ENCODE results near the gene CFAP299.

DNA sequence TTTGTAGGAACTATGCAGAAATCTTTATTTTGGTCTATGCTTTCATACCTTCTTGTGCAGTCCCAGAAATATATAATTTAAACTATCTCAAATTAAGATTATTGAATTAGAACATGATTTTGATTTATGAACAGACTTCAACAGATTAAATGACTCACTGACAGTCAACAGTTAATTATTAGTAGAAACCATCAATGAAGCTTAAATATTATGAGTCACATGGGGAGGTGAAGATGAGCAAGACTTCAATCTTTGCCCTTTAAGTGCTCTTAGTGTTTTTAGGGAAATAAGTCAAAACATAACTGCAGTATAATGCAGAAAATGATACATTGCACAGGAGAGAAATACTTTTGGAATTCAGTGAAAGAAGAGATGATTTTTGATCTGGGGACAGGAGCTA is 613.5 kb downstream of the CFAP299 start:
- TF ChIP-seq, protein P1, sequence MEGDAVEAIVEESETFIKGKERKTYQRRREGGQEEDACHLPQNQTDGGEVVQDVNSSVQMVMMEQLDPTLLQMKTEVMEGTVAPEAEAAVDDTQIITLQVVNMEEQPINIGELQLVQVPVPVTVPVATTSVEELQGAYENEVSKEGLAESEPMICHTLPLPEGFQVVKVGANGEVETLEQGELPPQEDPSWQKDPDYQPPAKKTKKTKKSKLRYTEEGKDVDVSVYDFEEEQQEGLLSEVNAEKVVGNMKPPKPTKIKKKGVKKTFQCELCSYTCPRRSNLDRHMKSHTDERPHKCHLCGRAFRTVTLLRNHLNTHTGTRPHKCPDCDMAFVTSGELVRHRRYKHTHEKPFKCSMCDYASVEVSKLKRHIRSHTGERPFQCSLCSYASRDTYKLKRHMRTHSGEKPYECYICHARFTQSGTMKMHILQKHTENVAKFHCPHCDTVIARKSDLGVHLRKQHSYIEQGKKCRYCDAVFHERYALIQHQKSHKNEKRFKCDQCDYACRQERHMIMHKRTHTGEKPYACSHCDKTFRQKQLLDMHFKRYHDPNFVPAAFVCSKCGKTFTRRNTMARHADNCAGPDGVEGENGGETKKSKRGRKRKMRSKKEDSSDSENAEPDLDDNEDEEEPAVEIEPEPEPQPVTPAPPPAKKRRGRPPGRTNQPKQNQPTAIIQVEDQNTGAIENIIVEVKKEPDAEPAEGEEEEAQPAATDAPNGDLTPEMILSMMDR (IDR thresholded peaks at IDR 0.05): no peak
- TF ChIP-seq POLR2A (IDR thresholded peaks at IDR 0.05): no peak
